Panc1 (cell line): ENCODE measurements around the gene KLHDC9.

Source experiments
- CTCF ChIP-seq: fragments of 450-650 bp; IDR thresholded peaks from 2 replicates; pipeline ENCODE4 v1.5.1; 2017; ENCODE audit warnings: mild to moderate bottlenecking
- POLR2AphosphoS5 ChIP-seq: IDR thresholded peaks from 2 replicates; pipeline ENCODE4 v1.6.1; 2012; ENCODE audit warnings: mild to moderate bottlenecking, low read depth, low read length, moderate library complexity
- REST ChIP-seq, 2 experiments: IDR thresholded peaks; 2 replicates each; pipeline ENCODE4 v1.6.1; 2011 to 2012; ENCODE audit warnings: low read depth in 2 of 2, control low read depth in 1 of 2, low read length in 1 of 2, mild to moderate bottlenecking in 1 of 2, moderate library complexity in 1 of 2; ENCODE audit not compliant: insufficient read depth in 1 of 2

GRCh38 chr1:161111117-161111516 lies 13.0 kb downstream of the KLHDC9 start:
- TF ChIP-seq CTCF (no peak), REST (IDR thresholded peaks at IDR 0.05; ENCODE audit: insufficient read depth in 1 of 2, low read depth in 2 of 2, low read length in 1 of 2) (no peak), POLR2AphosphoS5 (no peak)
